ENCODE results near the gene IL17REL.

The IL17REL gene

GRCh38 chr22:49976439-49977175 lies 36.0 kb downstream of the IL17REL start:
- no peak for TF ChIP-seq CTCF (IDR thresholded peaks at IDR 0.05; ENCODE audit: low read depth, low read length, missing control alignments)
- peak; percentile 68 for DNase-seq (ENCODE audit: low read depth)
- no peak overlapping the region for H3K4me3 ChIP-seq (ENCODE audit: low read depth, low read length)

DNA sequence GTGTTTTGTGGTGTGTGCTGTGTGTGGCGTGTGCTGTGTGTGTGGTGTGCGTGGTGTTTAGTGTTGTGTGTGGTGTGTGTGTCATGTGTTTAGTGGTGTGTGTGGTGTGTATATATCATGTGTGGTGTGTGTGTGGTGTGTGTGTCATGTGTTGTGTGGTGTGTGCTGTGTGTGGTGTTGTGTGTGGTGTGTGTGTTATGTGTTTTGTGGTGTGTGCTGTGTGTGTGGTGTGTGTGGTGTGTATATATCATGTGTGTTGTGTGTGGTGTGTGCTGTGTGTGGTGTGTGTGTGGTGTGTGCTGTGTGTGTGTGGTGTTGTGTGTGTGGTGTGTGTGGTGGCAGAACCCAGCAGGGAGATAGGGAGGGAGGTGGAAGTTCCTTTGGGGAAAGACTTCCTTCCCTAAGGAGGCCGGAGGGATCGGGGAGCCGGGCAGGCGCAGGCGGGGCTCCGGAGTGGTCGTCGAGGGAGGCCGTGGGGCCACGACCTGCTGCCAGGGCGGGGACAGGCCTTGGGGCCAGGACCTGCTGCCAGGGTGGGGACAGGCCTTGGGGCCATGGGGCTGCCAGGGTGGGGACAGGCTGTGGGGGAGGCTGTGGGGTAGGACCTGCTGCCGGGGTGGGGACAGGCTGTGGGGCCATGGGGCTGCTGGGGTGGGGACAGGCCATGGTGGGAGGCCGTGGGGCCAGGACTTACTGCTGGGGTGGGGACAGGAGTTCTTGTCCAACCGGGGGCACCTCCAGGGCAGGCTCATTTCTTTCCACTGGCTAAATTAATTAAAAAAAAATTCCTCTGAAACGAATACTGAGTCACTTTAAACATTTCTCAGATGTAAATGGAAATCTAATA lies 36.8 kb downstream of the IL17REL start:
- no peak for TF ChIP-seq CTCF (IDR thresholded peaks at IDR 0.05; ENCODE audit: low read depth, low read length, missing control alignments)
- no peak for DNase-seq (ENCODE audit: low read depth)
- H3K4me3 ChIP-seq (ENCODE audit: low read depth, low read length), result no peak overlapping the region; the same call in 1 of the 2 replicates

DNA sequence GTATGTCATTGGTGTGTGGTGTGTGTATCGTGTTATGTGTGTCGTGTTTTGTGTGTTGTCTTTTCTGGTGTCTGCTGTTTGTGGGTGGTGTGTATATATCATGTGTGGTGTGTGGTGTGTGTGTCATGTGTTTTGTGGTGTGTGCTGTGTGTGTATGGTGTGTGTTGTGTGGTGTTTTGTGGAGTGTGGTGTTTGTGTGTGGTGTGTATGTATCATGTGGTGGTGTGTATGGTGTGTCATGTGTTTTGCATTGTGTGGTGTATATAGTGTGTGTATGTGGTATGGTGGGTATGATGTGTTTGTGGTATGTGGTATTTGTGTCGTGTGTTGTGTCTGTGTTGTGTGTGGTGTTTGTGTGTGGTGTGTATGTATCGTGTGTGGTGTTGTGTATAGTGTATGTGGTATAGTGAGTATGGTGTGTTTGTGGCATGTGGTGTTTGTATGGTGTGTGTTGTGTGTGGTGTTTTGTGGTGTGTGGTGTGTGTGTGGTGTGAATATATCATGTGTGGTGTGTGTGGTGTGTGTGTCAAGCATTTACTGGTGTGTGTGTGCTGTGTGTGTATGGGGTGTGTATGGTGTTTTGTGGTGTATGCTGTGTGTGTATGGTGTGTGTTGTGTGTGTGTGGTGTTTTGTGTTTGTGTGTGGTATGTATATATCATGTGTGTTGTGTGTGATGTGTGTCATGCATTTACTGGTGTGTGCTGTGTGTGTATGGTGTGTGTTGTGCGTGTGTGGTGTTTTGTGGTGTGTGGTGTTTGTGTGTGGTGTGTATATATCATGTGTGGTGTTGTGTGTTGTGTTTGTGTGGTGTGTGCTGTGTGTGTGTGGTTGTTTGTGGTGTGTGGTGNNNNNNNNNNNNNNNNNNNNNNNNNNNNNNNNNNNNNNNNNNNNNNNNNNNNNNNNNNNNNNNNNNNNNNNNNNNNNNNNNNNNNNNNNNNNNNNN lies 39.3 kb downstream of the IL17REL start:
- no peak for TF ChIP-seq CTCF (IDR thresholded peaks at IDR 0.05; ENCODE audit: low read depth, low read length, missing control alignments)
- H3K4me3 ChIP-seq (ENCODE audit: low read depth, low read length), result no peak overlapping the region; the same call in 1 of the 2 replicates
- DNase-seq (ENCODE audit: low read depth), result no peak

GRCh38 chr22:49972163-49973017 lies 40.2 kb downstream of the IL17REL start:
- DNase-seq (ENCODE audit: low read depth), result no peak
- H3K4me3 ChIP-seq (ENCODE audit: low read depth, low read length), result peak overlapping the region; percentile 60
- TF ChIP-seq CTCF (IDR thresholded peaks at IDR 0.05; ENCODE audit: low read depth, low read length, missing control alignments), result no peak

DNA sequence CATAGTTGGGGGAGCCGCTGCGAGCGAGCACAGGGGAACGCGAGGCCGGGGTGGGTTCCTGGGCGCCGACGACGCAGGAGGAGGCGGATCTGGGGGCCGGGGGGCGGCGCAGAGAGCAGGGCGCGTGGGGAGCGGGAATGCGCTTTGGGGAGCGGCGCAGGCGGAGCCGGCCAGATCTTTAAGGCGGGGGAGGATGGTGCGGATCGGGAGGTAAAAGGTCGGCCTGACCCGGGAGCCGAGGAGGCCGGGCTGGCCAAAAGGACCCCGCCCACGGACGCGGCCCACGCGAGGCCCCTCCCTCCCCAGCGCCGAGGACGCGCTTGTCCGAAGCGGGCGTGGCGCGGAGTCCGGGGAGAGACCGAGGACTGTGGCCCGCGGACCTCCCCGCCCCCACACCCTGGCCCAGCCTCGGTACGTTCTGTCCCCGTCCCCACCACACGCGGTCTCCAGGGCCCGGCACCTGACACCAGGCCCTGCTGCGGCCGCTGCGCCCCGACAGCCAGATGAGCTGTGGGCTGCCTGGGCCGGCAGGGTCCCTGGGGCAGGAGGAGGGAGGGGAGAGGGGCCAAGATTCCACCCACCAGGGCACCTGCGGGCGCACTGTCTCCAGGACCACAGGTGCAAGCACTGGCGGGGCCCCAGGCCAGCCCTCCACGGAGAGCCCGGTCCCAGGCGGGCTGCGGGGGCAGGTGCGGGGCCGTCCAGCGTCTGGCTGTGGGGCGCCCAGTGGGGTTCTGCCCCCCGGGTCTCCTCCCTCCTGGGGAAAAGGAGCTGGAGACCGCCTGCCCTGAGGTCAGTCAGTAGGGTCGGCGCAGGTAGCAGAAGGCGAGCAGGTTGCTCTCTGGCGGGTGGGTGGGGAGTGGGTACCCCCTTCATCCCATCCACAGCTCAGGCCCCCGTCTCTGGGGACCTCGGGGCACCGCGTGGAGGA lies 41.1 kb downstream of the IL17REL start:
- peak overlapping the region; percentile 60 for H3K4me3 ChIP-seq (ENCODE audit: low read depth, low read length)
- TF ChIP-seq CTCF (IDR thresholded peaks at IDR 0.05; ENCODE audit: low read depth, low read length, missing control alignments), result no peak
- DNase-seq (ENCODE audit: low read depth), result no peak

Measured in GM12864 (cell line).